Measurements from ENCODE around the gene MED29. TPM values are rescaled to one million over a fixed set of nuclear protein-coding genes. Genes with fewer than 3 reads are reported as not detected.

The MED29 gene
- total and polyA plus RNA-seq, 2 of the 13 experiments (the other 11 are each of a cell fraction or from before 2014, with no cell fraction given): 14.0 to 19.7 TPM

GRCh38 chr19:39401549-39402345, 10.6 kb downstream of the MED29 start (continued):
- no peak for TF ChIP-seq ZNF513 (CRISPR knock-in tag; conservative IDR thresholded peaks at IDR 0.05)
- peak; percentile 100 for TF ChIP-seq ZNF121 (CRISPR knock-in tag; IDR thresholded peaks at IDR 0.05)
- no peak; the same call in 1 of the 2 replicates for TF ChIP-seq CENPT (CRISPR knock-in tag; IDR thresholded peaks at IDR 0.05; ENCODE audit: low read depth)
- TF ChIP-seq ELK4 (CRISPR knock-in tag; IDR thresholded peaks at IDR 0.05; ENCODE audit: borderline replicate concordance): no peak
- TF ChIP-seq ZNF557 (CRISPR knock-in tag; IDR thresholded peaks at IDR 0.05): peak; percentile 68; the same call in 1 of the 2 replicates
- peak; percentile 75; the same call in 1 of the 2 replicates for TF ChIP-seq RXRA (CRISPR knock-in tag; IDR thresholded peaks at IDR 0.05)
- peak; percentile 13 for TF ChIP-seq XRCC5 (optimal IDR thresholded peaks at IDR 0.05; ENCODE audit: low read length)
- peak; percentile 50; the same call in 1 of the 2 replicates for TF ChIP-seq ZNF652 (CRISPR knock-in tag; IDR thresholded peaks at IDR 0.05; ENCODE audit: borderline replicate concordance, low read depth)
- peak; percentile 65 for TF ChIP-seq ZBTB43 (CRISPR knock-in tag; conservative IDR thresholded peaks at IDR 0.05)
- TF ChIP-seq RFX1 (IDR thresholded peaks at IDR 0.05): no peak
- 0 out of 2 replicates have a peak, but pooled peaks have one; percentile 12 for TF ChIP-seq SP5 (CRISPR knock-in tag; IDR thresholded peaks at IDR 0.05; ENCODE audit: borderline replicate concordance, low read depth)
- no peak for TF ChIP-seq ZFAT (CRISPR knock-in tag; conservative IDR thresholded peaks at IDR 0.05)
- no peak for TF ChIP-seq MTF2 (CRISPR knock-in tag; IDR thresholded peaks at IDR 0.05; ENCODE audit: borderline replicate concordance)
- no peak for TF ChIP-seq SP2 (CRISPR knock-in tag; IDR thresholded peaks at IDR 0.05)
- TF ChIP-seq ETS1 (CRISPR knock-in tag; IDR thresholded peaks at IDR 0.05): no peak
- TF ChIP-seq PLRG1 (conservative IDR thresholded peaks at IDR 0.05): no peak
- no peak; the same call in 1 of the 2 replicates for TF ChIP-seq POGK (CRISPR knock-in tag; conservative IDR thresholded peaks at IDR 0.05)
- TF ChIP-seq ZEB1 (IDR thresholded peaks at IDR 0.05; ENCODE audit: insufficient replicate concordance, low read depth): no peak
- TF ChIP-seq MAFK (conservative IDR thresholded peaks at IDR 0.05 in 1 of 2, IDR thresholded peaks at IDR 0.05 in 1 of 2; ENCODE audit: low read length in 2 of 2): peak; percentile 24 to 52; a peak in 2 of 4 replicates
- TF ChIP-seq ZIK1 (CRISPR knock-in tag; IDR thresholded peaks at IDR 0.05; ENCODE audit: borderline replicate concordance, low read depth): peak; percentile 66
- peak; percentile 83 for TF ChIP-seq MLX (CRISPR knock-in tag; IDR thresholded peaks at IDR 0.05)

Measured in HepG2 (cell line).